Transverse colon (tissue), 4 donors: Measurements from ENCODE around the gene MUL1.

Experiments
- POLR2A ChIP-seq: fragments of 450-650 bp; IDR thresholded peaks from one replicate; pipeline ENCODE4 v1.6.1; 2016; ENCODE audit warnings: antibody characterized with exemption, mild to moderate bottlenecking, moderate library complexity
- POLR2AphosphoS5 ChIP-seq, 3 donors: sonication (generic); formaldehyde crosslinking; IDR thresholded peaks; one replicate each; pipeline ENCODE4 v1.6.1; 2016; ENCODE audit warnings: antibody characterized with exemption in 3 of 3
- TF ChIP-seq, protein P1 (sequence below), 5 experiments: fragments of 200-600 bp in 3 of 5; fragments of 450-650 bp in 2 of 5; sonication (generic) in 3 of 5; IDR thresholded peaks; 1 replicate in 2 of 5; 2 replicates in 3 of 5; pipeline ENCODE4 v1.5.1; 2016 to 2017; ENCODE audit warnings: antibody characterized with exemption in 5 of 5, inconsistent platforms in 3 of 5, mild to moderate bottlenecking in 2 of 5, moderate library complexity in 1 of 5

DNA sequence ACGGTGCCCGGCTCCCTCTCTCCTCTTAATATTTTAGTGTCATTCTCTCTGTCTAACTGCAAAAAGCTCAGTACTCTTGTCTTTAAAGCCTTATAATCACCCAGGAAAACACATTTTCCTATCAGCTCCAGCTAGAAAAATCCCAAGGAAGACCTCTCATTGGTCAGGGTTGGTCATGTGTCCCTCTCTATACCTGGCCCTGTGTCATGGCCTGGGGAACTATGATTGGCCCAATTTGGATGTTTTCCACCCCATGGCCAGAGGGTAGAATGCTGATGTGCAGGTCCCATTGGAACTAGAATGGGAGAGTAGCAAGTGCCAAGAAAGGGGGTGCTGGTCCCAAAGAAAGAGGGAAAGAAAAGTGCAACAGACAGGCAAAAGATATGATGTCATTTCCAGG lies 49.2 kb downstream of the MUL1 start:
- TF ChIP-seq, protein P1, sequence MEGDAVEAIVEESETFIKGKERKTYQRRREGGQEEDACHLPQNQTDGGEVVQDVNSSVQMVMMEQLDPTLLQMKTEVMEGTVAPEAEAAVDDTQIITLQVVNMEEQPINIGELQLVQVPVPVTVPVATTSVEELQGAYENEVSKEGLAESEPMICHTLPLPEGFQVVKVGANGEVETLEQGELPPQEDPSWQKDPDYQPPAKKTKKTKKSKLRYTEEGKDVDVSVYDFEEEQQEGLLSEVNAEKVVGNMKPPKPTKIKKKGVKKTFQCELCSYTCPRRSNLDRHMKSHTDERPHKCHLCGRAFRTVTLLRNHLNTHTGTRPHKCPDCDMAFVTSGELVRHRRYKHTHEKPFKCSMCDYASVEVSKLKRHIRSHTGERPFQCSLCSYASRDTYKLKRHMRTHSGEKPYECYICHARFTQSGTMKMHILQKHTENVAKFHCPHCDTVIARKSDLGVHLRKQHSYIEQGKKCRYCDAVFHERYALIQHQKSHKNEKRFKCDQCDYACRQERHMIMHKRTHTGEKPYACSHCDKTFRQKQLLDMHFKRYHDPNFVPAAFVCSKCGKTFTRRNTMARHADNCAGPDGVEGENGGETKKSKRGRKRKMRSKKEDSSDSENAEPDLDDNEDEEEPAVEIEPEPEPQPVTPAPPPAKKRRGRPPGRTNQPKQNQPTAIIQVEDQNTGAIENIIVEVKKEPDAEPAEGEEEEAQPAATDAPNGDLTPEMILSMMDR (IDR thresholded peaks at IDR 0.05) = no peak
- no peak for TF ChIP-seq POLR2AphosphoS5 (IDR thresholded peaks at IDR 0.05)
- no peak for TF ChIP-seq POLR2A
